Gastroesophageal sphincter (tissue), 4 donors: ENCODE measurements around the gene C13orf42. TPM values are rescaled to one million over a fixed set of nuclear protein-coding genes. Genes with fewer than 3 reads are reported as not detected.

ENCODE experiments used
- ATAC-seq: fragments of 150-250 bp; one replicate; pipeline ENCODE4 v1.9.1; 2016; ENCODE audit warnings: mild to moderate bottlenecking, moderate library complexity
- H3K27ac ChIP-seq, 4 donors: fragments of 200-600 bp; sonication (generic) in 3 of 4; 1 replicate in 3 of 4; 2 replicates in 1 of 4; pipeline ENCODE4 v1.5.1; 2016 to 2019
- H3K27me3 ChIP-seq: fragments of 200-600 bp; sonication (generic); one replicate; pipeline ENCODE4 v1.5.1; 2019
- H3K36me3 ChIP-seq, 2 donors: fragments of 200-600 bp; sonication (generic); one replicate each; pipeline ENCODE4 v1.5.1; 2019; ENCODE audit warnings: control low read depth in 1 of 2
- H3K4me1 ChIP-seq, 3 donors: fragments of 200-600 bp; sonication (generic); 1 replicate in 2 of 3; 2 replicates in 1 of 3; pipeline ENCODE4 v1.5.1; 2016 to 2019; ENCODE audit warnings: control low read depth in 2 of 3
- H3K4me3 ChIP-seq, 2 donors: fragments of 200-600 bp; sonication (generic); one replicate each; pipeline ENCODE4 v1.5.1; 2019; ENCODE audit warnings: mild to moderate bottlenecking in 1 of 2, moderate library complexity in 1 of 2
- H3K9me3 ChIP-seq, 3 donors: fragments of 200-600 bp; sonication (generic); one replicate each; pipeline ENCODE4 v1.5.1; 2017 to 2019; ENCODE audit warnings: control low read depth in 2 of 3
- CTCF ChIP-seq, 4 experiments: fragments of 200-600 bp in 2 of 4; fragments of 450-650 bp in 2 of 4; sonication (generic) in 1 of 4; IDR thresholded peaks; one replicate each; pipeline ENCODE4 v1.5.1; 2017 to 2019; ENCODE audit warnings: antibody characterized with exemption in 4 of 4, mild to moderate bottlenecking in 2 of 4, moderate library complexity in 2 of 4
- EP300 ChIP-seq: sonication (generic); formaldehyde crosslinking; IDR thresholded peaks from one replicate; pipeline ENCODE4 v1.6.1; 2017; ENCODE audit warnings: antibody characterized with exemption, mild to moderate bottlenecking
- POLR2A ChIP-seq, 2 donors: fragments of 450-650 bp; IDR thresholded peaks; one replicate each; pipeline ENCODE4 v1.6.1; 2017; ENCODE audit warnings: antibody characterized with exemption in 2 of 2, mild to moderate bottlenecking in 2 of 2, moderate library complexity in 1 of 2
- POLR2AphosphoS5 ChIP-seq: sonication (generic); formaldehyde crosslinking; IDR thresholded peaks from one replicate; pipeline ENCODE4 v1.6.1; 2017; ENCODE audit warnings: antibody characterized with exemption
- WGBS, 2 donors: methylation state at CpG; one replicate each; pipeline ENCODE4 v1.1.5; 2018; ENCODE audit warnings: low coverage in 1 of 2; 5-methylcytosine and 5-hydroxymethylcytosine counted together
- total RNA-seq, 4 donors: library from RNA; depleted of rRNA; stranded (reverse); fragments of >200 nt; gene quantifications; one replicate each; pipeline ENCODE4 v1.1.0, GENCODE V29; 2016

The C13orf42 gene
- total RNA-seq, 4 donors from 2014 or later: 0.46 TPM; not detected in 3

- Histone ChIP-seq H3K36me3 (no peaks in the 10 kb centered on the region), H3K9me3 (no peaks in the 10 kb centered on the region), H3K27me3 (no peaks in the 10 kb centered on the region), H3K4me3 (no peak overlapping the region), H3K27ac (no peak overlapping the region), H3K4me1 (no peaks in the 10 kb centered on the region)
- no peak for TF ChIP-seq EP300
- no peak for TF ChIP-seq CTCF (IDR thresholded peaks at IDR 0.05)
- no peak for TF ChIP-seq POLR2AphosphoS5
- no peak for TF ChIP-seq POLR2A (IDR thresholded peaks at IDR 0.05)
- no peak for ATAC-seq
Measured at GRCh38 chr13:51048616-51049015, 62.5 kb downstream of the C13orf42 start.

GRCh38 chr13:51048166-51048461 is 63.0 kb downstream of the C13orf42 start:
- 83% methylated on average over 1 of the region's 2 CpGs for WGBS, 2 donors
- Histone ChIP-seq H3K27ac (no peak overlapping the region), H3K36me3 (no peaks in the 10 kb centered on the region), H3K27me3 (no peaks in the 10 kb centered on the region), H3K9me3 (no peaks in the 10 kb centered on the region), H3K4me1 (no peaks in the 10 kb centered on the region), H3K4me3 (no peak overlapping the region)
- TF ChIP-seq POLR2AphosphoS5 (no peak), POLR2A (IDR thresholded peaks at IDR 0.05) (no peak), EP300 (no peak), CTCF (IDR thresholded peaks at IDR 0.05) (no peak)
- no peak for ATAC-seq

GRCh38 chr13:51047434-51048165 is 63.5 kb downstream of the C13orf42 start:
- ATAC-seq: no peak
- Histone ChIP-seq H3K4me3 (no peak overlapping the region), H3K36me3 (no peaks in the 10 kb centered on the region), H3K9me3 (no peaks in the 10 kb centered on the region), H3K27ac (no peak overlapping the region), H3K27me3 (no peaks in the 10 kb centered on the region), H3K4me1 (no peaks in the 10 kb centered on the region)
- TF ChIP-seq CTCF (IDR thresholded peaks at IDR 0.05) (no peak), POLR2A (IDR thresholded peaks at IDR 0.05) (no peak), POLR2AphosphoS5 (no peak), EP300 (no peak)
- 89 to 96% methylated on average over 4 to 6 of the region's 6 CpGs for WGBS, 2 donors

- TF ChIP-seq EP300: no peak
- TF ChIP-seq CTCF (IDR thresholded peaks at IDR 0.05): no peak
- no peak for TF ChIP-seq POLR2A (IDR thresholded peaks at IDR 0.05)
- TF ChIP-seq POLR2AphosphoS5: no peak
- no peak for ATAC-seq
- 83% methylated on average over 1 of the region's 5 CpGs; no CpG with 5 or more reads in 1 of the 2 donors for WGBS, 2 donors
- no peaks in the 10 kb centered on the region for H3K27me3 ChIP-seq
- H3K36me3 ChIP-seq: no peaks in the 10 kb centered on the region
- H3K9me3 ChIP-seq: no peaks in the 10 kb centered on the region
- H3K27ac ChIP-seq: no peak overlapping the region
- H3K4me3 ChIP-seq: no peak overlapping the region
- no peaks in the 10 kb centered on the region for H3K4me1 ChIP-seq
Measured at GRCh38 chr13:51045451-51045850, 65.6 kb downstream of the C13orf42 start.

GRCh38 chr13:51044023-51044665 is 66.9 kb downstream of the C13orf42 start:
- Histone ChIP-seq H3K4me1 (no peaks in the 10 kb centered on the region), H3K9me3 (no peaks in the 10 kb centered on the region), H3K27me3 (no peaks in the 10 kb centered on the region), H3K36me3 (no peaks in the 10 kb centered on the region), H3K27ac (no peak overlapping the region), H3K4me3 (no peak overlapping the region)
- no peak for ATAC-seq
- 83 to 94% methylated on average over 3 to 6 of the region's 13 CpGs for WGBS, 2 donors
- TF ChIP-seq POLR2A (IDR thresholded peaks at IDR 0.05) (no peak), CTCF (IDR thresholded peaks at IDR 0.05) (no peak)
